Keratinocyte (primary cell): ENCODE measurements around the gene PTBP2.

Source experiments
- EZH2 ChIP-seq: IDR thresholded peaks from one replicate; pipeline ENCODE4 v1.6.1; 2012; ENCODE audit warnings: inconsistent platforms, mild to moderate bottlenecking, low read length, moderate library complexity
- TF ChIP-seq, protein P1 (sequence below), 3 experiments: IDR thresholded peaks in 1 of 3; conservative IDR thresholded peaks in 1 of 3; optimal IDR thresholded peaks in 1 of 3; 2 replicates in 2 of 3; 3 replicates in 1 of 3; pipeline versions ENCODE3 to v1.5.1; 2011; ENCODE audit warnings: low read length in 3 of 3, mild to moderate bottlenecking in 3 of 3, moderate library complexity in 2 of 3, control low read depth in 1 of 3, inconsistent platforms in 1 of 3; ENCODE audit not compliant: insufficient read depth in 2 of 3; ENCODE audit errors: extremely low read depth in 1 of 3

- TF ChIP-seq, protein P1, sequence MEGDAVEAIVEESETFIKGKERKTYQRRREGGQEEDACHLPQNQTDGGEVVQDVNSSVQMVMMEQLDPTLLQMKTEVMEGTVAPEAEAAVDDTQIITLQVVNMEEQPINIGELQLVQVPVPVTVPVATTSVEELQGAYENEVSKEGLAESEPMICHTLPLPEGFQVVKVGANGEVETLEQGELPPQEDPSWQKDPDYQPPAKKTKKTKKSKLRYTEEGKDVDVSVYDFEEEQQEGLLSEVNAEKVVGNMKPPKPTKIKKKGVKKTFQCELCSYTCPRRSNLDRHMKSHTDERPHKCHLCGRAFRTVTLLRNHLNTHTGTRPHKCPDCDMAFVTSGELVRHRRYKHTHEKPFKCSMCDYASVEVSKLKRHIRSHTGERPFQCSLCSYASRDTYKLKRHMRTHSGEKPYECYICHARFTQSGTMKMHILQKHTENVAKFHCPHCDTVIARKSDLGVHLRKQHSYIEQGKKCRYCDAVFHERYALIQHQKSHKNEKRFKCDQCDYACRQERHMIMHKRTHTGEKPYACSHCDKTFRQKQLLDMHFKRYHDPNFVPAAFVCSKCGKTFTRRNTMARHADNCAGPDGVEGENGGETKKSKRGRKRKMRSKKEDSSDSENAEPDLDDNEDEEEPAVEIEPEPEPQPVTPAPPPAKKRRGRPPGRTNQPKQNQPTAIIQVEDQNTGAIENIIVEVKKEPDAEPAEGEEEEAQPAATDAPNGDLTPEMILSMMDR (optimal IDR thresholded peaks at IDR 0.05 in 1 of 3, IDR thresholded peaks at IDR 0.05 in 1 of 3, conservative IDR thresholded peaks at IDR 0.05 in 1 of 3; ENCODE audit: extremely low read depth in 1 of 3, insufficient read depth in 2 of 3, low read length in 3 of 3): no peak
- TF ChIP-seq EZH2: no peak
Observed at GRCh38 chr1:96683931-96684330, 37.7 kb upstream of the PTBP2 start.
